GM21529 (cell line): ENCODE data around the gene PRSS38.

Experiments used
- ATAC-seq: cut with Tn5 transposase; IDR thresholded peaks from one replicate; pipeline ENCODE4 v1.9.1; 2021; ENCODE audit not compliant: unreplicated experiment

PRSS38 gene

GRCh38 chr1:227815468-227816409, at the start of gene PRSS38:
Gene PRSS38 (plus strand): TSS chr1:227815675. CDS start chr1:227815717, 42 bp downstream.
- ATAC-seq: no peak

GRCh38 chr1:227766015-227766634, 49.4 kb upstream of the PRSS38 start:
- no peak for ATAC-seq

- ATAC-seq: no peak
These were observed 48.7 kb upstream of the PRSS38 start for GRCh38 chr1:227766653-227767277.

DNA sequence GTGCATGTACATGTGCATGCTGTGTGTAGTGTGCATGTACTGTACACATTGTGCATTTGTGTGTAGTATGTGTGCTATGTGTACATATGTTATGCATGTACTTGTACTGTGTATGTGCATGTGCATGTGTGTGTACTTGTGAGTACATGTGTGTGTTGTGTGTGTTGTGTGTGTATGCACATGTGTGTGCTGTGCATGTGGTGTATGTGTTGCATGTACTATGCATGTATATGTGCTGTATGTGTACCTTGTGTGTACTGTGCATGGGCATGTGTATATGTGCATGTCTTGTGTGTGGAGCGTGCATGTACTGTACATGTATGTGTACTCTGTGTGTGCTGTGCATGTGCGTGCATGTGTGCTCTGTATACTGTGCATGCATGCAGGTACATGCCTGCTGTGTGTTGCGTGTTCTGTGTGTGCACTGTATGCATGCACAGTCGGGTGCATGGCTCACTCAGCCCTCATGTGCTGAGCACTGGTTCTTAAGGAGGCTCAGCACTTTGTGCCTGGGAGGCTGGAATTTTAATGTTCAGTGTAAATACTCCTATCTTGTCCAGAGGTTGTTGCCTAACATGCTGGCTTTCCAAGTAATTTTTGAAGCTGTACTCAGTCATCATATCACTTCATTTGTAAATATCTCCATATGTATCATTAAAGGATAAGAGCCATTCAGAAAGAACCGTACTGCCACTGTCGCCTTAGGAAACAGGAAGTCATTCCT, 47.9 kb upstream of the PRSS38 start:
- ATAC-seq: no peak

DNA sequence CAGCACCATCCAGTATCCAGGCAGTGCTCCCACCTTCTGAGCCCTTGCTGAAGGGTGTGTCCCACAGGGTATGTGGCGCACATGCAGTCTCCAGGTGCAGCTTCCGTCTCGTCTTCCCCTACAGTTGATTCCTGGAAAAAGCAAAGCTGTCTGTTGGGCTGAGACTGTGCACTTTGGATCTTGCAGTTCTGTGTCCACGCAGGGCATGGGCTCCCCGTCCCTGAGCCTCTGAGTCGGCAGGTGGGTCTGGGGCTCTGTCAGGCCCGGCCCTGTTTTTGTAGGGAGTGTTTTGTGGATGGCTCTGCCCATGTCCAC, 47.4 kb upstream of the PRSS38 start:
- ATAC-seq: no peak

GRCh38 chr1:227768640-227769039, 46.8 kb upstream of the PRSS38 start:
- ATAC-seq: no peak

GRCh38 chr1:227769047-227769935, 46.2 kb upstream of the PRSS38 start:
- no peak for ATAC-seq

- no peak for ATAC-seq
These were observed 45.5 kb upstream of the PRSS38 start for GRCh38 chr1:227769936-227770494.

- no peak for ATAC-seq
These were observed 44.7 kb upstream of the PRSS38 start for GRCh38 chr1:227770812-227771211.

- no peak for ATAC-seq
These were observed 44.1 kb upstream of the PRSS38 start for GRCh38 chr1:227771326-227771725.

GRCh38 chr1:227771771-227772170, 43.7 kb upstream of the PRSS38 start:
- no peak for ATAC-seq

GRCh38 chr1:227773558-227773957, 41.9 kb upstream of the PRSS38 start:
- no peak for ATAC-seq

DNA sequence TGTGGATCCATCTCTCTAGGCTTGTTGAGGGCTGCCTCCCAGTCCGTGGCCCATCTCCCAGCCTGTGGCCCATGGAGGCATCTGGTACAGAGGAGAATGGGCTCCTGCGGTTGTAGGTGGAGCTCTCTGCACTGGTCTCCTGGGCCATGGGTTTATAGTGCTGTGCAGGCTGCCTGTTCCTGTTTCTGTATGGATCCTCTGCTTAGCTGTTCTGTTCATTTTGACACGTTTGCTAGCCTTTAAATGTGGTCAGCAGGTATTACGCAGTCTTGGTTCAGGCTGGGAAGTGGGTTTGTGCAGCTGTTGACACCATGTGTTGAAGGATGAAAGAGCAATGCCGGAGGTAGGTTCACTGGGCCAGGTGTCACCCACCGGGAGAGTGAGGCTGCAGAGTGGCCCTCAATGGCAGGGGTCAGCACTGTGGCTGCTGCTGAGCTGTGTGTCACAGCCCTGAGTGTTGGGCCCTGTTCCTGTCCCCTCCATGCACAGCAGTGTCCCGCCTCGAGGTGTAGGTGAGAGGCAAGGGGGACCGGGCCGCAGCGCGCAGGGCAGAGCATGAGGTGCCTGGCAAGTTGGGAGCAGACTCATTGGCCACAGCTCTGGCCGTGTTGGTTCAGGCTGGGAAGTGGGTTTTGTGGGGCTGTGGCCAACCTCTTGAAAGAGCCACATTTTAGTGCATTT, 41.3 kb upstream of the PRSS38 start:
- ATAC-seq: no peak

- ATAC-seq: no peak
These were observed 40.4 kb upstream of the PRSS38 start for GRCh38 chr1:227774821-227775661.

DNA sequence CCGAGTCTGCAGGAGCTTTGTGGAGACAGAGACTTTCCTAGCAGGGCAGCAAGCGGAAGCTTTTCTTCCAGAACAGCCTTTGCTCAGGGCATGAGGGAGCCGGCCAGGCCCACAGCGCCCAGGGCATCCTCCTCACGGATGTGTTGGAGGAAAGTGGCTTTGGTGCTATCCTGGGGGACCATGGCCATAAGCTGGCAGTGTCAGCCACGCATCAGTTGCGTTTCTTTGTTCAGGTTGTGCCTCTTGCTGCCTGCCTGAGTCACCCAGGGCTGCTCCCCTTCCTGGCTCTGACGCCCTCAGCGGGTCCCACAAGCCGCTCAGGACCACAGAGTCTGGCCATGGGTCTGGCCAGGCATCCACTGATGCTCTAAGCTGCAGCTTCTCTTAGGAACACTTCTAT, 39.6 kb upstream of the PRSS38 start:
- no peak for ATAC-seq

DNA sequence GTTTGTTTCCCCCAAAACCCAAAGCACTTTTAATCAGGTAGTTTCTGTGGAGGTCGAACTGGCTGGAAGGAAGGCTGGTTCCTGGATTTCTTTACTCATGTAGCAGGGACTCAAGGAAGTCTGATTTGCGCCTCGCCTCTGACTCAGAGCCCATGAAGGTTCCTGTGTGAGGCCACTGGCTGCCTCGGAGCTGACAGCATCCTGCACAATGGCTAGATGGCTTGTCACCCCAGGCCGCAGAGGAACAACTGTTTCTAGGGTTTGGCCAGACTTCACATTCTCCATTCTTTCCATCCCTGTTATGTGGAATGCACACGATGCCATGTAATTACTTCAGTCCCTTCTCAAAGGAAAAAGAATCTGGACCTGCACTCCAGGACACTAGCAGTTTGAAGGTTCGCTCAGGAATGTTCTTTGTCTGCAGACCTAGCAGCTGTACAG, 39.1 kb upstream of the PRSS38 start:
- ATAC-seq: no peak

DNA sequence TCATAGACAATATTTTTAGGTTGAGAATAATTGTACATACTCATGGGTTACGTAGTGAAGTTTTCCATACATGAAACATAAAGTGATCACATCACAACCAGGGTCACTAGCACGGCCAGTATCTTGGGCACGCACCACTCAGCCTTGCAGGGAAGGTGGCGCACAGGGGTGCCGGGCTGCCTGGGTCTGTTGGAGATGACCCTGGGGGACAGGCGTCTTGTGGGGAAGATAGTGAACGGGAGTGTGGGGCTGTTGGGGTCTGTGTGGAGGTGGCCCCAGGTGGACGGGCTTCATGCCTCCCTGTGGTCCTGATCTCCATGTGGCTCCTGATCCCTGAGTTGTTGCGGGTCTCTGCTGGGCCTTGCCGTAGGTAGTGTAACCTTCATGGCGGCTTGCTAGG, 38.3 kb upstream of the PRSS38 start:
- no peak for ATAC-seq

DNA sequence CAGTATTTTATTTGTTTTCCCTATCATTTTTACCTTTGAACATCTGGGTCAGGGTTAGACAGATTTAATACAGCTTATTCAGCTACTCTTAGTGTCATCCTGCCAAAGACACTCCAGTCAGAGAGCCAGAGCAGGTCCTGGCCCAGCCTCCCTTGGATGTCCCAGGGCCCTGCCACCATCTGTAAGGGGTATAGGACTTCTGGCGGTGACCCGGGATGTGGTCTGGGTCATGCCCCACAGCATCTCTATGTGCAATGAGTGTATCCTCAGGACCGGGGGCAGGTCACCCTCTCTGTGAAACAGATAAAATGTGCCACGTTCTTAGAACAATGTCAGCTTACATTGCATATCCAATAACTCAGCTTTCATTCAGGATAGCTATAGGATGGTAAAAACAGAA, 37.8 kb upstream of the PRSS38 start:
- no peak for ATAC-seq
